ENCODE results near the gene SPHKAP. TPM values are rescaled to one million over a fixed set of nuclear protein-coding genes. Genes with fewer than 3 reads are reported as not detected.
A peak's percentile ranks its signal among the peaks of the same experiment; 100 is the strongest.
"Not testable (repeated sequence)": the region's sequence is repeated elsewhere in the genome, so short reads cannot be mapped to it uniquely, and the experiment has no call there.

The SPHKAP gene
- total RNA-seq, 3 donors from 2014 or later, result 0.09 to 0.38 (median 0.22) TPM

DNA sequence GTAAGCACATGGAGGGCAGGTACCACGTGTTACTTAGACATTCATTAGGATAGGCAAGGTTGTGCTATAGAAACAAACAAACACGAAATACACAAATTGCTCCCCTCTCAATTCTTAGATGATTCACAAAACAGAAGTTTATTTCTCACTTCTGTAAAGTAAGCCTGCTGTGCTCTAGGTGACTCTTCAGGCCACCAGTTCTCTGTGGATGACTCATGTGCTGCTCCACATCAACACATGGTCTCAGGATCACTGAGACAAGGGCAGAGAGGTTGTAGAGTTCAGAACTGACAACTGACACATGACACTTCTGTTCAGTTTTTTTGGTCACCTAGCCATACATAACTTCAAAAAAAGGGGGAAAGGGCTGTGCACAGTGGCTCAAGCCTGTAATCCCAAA is 239.5 kb downstream of the SPHKAP start:
- no peak for ATAC-seq
- Histone ChIP-seq H3K4me3 (no peak overlapping the region), H3K36me3 (ENCODE audit: low read depth) (no peaks in the 10 kb centered on the region), H3K4me1 (ENCODE audit: low read depth) (no peaks in the 10 kb centered on the region), H3K9me3 (peaks cover 6% of the 10 kb centered on the region)
- DNase-seq, result no peak
- intact Hi-C loops (cut with DNase I, micrococcal nuclease), result no loop called here
- TF ChIP-seq, protein P1, sequence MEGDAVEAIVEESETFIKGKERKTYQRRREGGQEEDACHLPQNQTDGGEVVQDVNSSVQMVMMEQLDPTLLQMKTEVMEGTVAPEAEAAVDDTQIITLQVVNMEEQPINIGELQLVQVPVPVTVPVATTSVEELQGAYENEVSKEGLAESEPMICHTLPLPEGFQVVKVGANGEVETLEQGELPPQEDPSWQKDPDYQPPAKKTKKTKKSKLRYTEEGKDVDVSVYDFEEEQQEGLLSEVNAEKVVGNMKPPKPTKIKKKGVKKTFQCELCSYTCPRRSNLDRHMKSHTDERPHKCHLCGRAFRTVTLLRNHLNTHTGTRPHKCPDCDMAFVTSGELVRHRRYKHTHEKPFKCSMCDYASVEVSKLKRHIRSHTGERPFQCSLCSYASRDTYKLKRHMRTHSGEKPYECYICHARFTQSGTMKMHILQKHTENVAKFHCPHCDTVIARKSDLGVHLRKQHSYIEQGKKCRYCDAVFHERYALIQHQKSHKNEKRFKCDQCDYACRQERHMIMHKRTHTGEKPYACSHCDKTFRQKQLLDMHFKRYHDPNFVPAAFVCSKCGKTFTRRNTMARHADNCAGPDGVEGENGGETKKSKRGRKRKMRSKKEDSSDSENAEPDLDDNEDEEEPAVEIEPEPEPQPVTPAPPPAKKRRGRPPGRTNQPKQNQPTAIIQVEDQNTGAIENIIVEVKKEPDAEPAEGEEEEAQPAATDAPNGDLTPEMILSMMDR (IDR thresholded peaks at IDR 0.05), result no peak

DNA sequence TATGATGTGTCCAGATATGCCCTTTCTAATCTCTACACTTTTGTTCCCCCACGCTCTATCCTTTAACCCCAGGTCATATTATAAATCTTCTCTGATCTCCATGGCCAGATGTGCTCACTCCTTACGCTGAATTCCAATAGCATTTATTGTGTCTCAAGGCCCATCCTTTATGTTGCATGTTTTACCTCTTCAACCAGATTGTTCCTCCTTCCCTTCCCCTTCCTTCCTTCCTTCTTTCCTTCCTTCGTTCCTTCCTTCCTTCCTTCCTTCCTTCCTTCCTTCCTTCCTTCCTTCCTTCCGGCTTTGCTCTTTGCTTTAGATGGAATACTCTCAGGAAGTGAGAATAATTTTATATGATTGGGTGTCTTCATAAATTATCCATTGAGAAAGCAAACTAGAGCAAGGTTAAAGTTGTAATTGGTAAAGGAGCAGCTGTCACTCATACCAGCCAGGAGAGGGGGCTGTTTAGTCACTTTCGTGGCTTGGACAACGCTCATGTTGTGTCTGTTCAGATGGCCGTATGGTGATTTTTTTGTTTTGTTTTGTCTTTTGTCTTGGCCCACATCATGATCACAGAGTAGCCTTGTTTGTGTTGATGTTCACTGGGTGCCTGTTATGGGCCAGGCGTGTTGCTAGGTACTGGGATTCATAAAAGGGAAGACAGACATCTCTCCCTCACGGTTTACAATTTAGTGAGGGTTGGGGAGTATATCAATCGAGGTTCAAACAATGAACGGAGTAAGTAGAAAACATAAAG is 242.0 kb downstream of the SPHKAP start:
- ATAC-seq, result peak; percentile 59
- TF ChIP-seq, protein P1 (IDR thresholded peaks at IDR 0.05), result peak; percentile 8
- Histone ChIP-seq H3K36me3 (ENCODE audit: low read depth) (no peaks in the 10 kb centered on the region), H3K9me3 (no peaks in the 10 kb centered on the region), H3K4me1 (ENCODE audit: low read depth) (no peaks in the 10 kb centered on the region), H3K4me3 (no peak overlapping the region)
- intact Hi-C loops (cut with DNase I, micrococcal nuclease), result no loop called here
- peak in 1 of 3 donors; percentile 9 for DNase-seq

DNA sequence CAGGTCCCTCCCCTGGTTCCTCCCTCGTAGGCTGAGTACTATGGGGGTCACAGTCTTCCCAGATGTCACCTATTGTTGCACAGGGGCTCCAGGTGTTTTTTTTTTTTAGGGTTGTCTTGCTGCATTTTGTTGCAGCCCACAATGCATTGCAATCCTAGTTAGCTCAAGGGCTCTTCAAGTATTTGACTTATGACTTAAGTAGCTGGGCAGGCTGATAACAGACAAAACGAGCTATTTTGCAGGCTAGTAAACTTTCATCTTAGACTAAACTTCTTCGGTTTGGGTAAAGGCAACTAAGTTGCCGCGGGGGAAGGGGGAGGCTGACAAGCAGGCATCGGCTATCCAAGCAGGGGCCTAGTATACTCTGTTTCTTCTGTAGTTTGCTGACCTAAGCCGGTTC is 245.2 kb downstream of the SPHKAP start:
- intact Hi-C loops (cut with DNase I, micrococcal nuclease), result not testable (repeated sequence)

DNA sequence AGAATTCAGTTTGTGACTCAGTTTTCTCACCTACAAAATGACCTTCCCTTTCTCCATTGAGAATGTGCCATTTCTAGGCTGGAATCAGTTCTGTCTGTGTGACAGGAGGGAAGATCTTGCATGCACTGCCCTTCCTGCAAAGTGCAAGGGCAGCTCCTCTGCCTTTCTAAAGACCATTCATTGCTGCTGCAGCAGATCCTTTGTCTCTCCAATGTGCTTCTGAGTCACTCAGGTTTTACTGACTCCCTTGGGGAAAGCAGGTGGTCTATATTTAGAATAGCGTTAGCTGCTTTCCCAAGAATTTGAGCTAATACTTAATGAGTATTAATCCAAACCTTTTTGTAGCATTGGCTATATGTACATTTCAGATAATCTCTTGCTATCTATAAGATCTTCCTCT is 247.6 kb downstream of the SPHKAP start:
- intact Hi-C loops (cut with DNase I, micrococcal nuclease), result no loop called here
- DNase-seq (no peak), ATAC-seq (no peak)
- Histone ChIP-seq H3K4me3 (no peak overlapping the region), H3K9me3 (no peaks in the 10 kb centered on the region), H3K36me3 (ENCODE audit: low read depth) (no peaks in the 10 kb centered on the region), H3K4me1 (ENCODE audit: low read depth) (no peaks in the 10 kb centered on the region)
- TF ChIP-seq, protein P1 (IDR thresholded peaks at IDR 0.05), result no peak

More for the DNA sequence above, 245.2 kb downstream of the SPHKAP start:
- H3K4me1 ChIP-seq (ENCODE audit: low read depth); ATAC-seq; H3K9me3 ChIP-seq; H3K36me3 ChIP-seq (ENCODE audit: low read depth); H3K4me3 ChIP-seq; DNase-seq: not testable (repeated sequence)

DNA sequence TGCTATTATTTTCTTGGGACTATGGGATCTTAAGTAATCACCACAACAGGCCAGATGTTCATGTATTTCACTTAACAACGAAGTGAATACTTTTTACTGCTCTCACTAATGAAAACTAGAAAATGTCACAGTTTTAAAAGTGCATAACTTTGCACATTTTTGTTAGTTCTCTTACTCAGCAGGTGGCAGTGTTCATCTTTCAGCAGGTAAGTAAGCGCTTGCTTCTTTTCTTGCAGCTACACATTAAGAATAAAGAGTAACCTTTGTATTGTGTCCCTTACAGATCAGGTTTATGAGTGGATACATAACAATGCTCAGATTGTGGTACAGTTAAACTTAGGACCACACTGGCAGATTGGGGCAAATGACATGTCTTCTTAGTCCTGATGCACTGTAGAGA is 249.1 kb downstream of the SPHKAP start:
- H3K4me3 ChIP-seq, result no peak overlapping the region
- ATAC-seq, result no peak
- DNase-seq, result no peak
- TF ChIP-seq, protein P1 (IDR thresholded peaks at IDR 0.05), result no peak
- peaks cover 5% of the 10 kb centered on the region for H3K9me3 ChIP-seq
- H3K36me3 ChIP-seq (ENCODE audit: low read depth), result no peaks in the 10 kb centered on the region
- no peaks in the 10 kb centered on the region for H3K4me1 ChIP-seq (ENCODE audit: low read depth)
- intact Hi-C loops (cut with DNase I, micrococcal nuclease), result no loop called here

DNA sequence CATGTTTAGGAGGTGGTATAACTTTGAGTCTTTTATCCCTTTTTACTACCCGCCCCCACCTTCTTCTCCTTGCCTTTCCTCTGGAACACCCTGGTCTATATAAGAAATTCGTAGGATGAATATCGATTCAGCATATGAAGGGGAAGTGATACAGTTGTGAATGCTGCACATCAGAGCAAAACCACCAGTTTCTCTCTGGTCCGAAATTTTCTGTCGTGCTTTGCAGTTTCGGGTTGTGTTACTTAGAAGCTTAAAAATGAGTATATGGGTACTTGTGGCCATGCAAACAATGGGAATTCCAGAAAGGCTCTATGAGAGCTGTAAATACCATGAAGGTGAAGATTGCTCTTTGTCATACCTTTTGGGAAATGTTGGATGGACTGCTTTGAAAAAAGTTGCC is 249.5 kb downstream of the SPHKAP start:
- Histone ChIP-seq H3K36me3 (ENCODE audit: low read depth) (no peaks in the 10 kb centered on the region), H3K4me3 (no peak overlapping the region), H3K9me3 (peaks cover 7% of the 10 kb centered on the region), H3K4me1 (ENCODE audit: low read depth) (no peaks in the 10 kb centered on the region)
- intact Hi-C loops (cut with DNase I, micrococcal nuclease), result no loop called here
- no peak for ATAC-seq
- TF ChIP-seq, protein P1 (IDR thresholded peaks at IDR 0.05), result no peak
- DNase-seq, result no peak

All from mucosa of descending colon (tissue), 3 donors.